Small intestine (tissue), 7 donors: Measurements from ENCODE around the gene C3orf20. TPM values are rescaled to one million over a fixed set of nuclear protein-coding genes. Genes with fewer than 3 reads are reported as not detected.

Experiments used
- DNase-seq, 2 donors: peaks; one replicate each; pipeline versions ENCODE4 v3.0.0 to v3.0.0-alpha.2; 2013
- FAIRE-seq: peaks from 2 replicates; lab custom pipeline; 2012; peaks lifted over from hg19 to GRCh38; lab: Jason Lieb, UNC
- H3K27ac ChIP-seq, 3 donors: one replicate each; pipeline ENCODE4 v1.5.1; 2013; ENCODE audit warnings: low read length in 2 of 3, mild to moderate bottlenecking in 2 of 3, control low read depth in 1 of 3, inconsistent platforms in 1 of 3, low read depth in 1 of 3, moderate library complexity in 1 of 3
- H3K27me3 ChIP-seq, 3 donors: one replicate each; pipeline ENCODE4 v1.6.1; 2013; ENCODE audit warnings: low read length in 3 of 3, inconsistent platforms in 1 of 3; ENCODE audit not compliant: control insufficient read depth in 3 of 3, insufficient read depth in 3 of 3
- H3K36me3 ChIP-seq, 3 donors: one replicate each; pipeline ENCODE4 v1.6.1; 2013; ENCODE audit warnings: low read length in 3 of 3, inconsistent platforms in 1 of 3, low read depth in 1 of 3, mild to moderate bottlenecking in 1 of 3, moderate library complexity in 1 of 3; ENCODE audit not compliant: control insufficient read depth in 3 of 3, insufficient read depth in 2 of 3
- H3K4me1 ChIP-seq, 3 donors: one replicate each; pipeline ENCODE4 v1.6.1; 2013; ENCODE audit warnings: low read length in 2 of 3, inconsistent platforms in 1 of 3, low read depth in 1 of 3, mild to moderate bottlenecking in 1 of 3, moderate library complexity in 1 of 3; ENCODE audit not compliant: control insufficient read depth in 3 of 3, insufficient read depth in 2 of 3
- H3K4me3 ChIP-seq, 3 donors: one replicate each; pipeline ENCODE4 v1.5.1; 2013; ENCODE audit warnings: low read length in 3 of 3, control low read depth in 1 of 3, inconsistent platforms in 1 of 3, low read depth in 1 of 3, mild to moderate bottlenecking in 1 of 3, moderate library complexity in 1 of 3
- H3K9me3 ChIP-seq, 2 donors: one replicate each; pipeline ENCODE4 v1.6.1; 2013; ENCODE audit warnings: low read depth in 1 of 2, low read length in 1 of 2; ENCODE audit not compliant: control insufficient read depth in 2 of 2, insufficient read depth in 1 of 2
- whole genome bisulfite sequencing, 3 donors: extraction: QIAGEN DNeasy Blood & Tissue Kit; methylation state at CpG; one replicate each; pipeline ENCODE4 v1.1.7; 2013; 5-methylcytosine and 5-hydroxymethylcytosine counted together
- polyA plus RNA-seq, 4 donors: library from polyadenylated mRNA; stranded (reverse) in 3 of 4; unstranded in 1 of 4; fragments of 200-250 nt in 3 of 4; fragments of 120-200 nt in 1 of 4; gene quantifications; one replicate each; pipeline versions ENCODE4 v1.2.1 to v1.2.3, GENCODE V29; 2013
- donor health status: healthy with polysubstance abuse.
- donor health status: control.
- donor health status: control.
- donor health status: Bipolar disorder and iron deficiency.
- donor health status: healthy.

The C3orf20 gene
- polyA plus RNA-seq, 4 donors: 0.01 to 0.07 TPM; not detected in 2

DNA sequence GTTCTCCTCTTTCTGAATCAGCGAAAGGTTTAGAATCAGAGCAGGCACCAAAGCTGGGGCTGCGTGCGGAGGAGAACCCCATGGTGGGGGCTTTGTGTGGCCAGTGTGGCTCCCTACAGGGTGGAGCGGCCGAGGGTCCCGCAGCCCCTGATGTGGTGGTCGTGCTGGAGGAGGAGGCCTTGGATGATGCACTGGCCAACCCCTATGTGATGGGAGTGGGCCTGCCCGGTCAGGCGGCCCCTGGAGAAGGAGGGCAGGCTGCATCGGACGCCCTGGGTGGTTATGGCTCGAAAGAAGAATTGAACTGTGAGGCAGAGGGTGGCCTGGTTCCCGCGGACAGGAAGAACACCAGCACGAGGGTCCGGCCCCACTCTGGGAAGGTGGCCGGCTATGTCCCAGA, 145.2 kb downstream of the C3orf20 start:
- FAIRE-seq (no peak), DNase-seq (no peak)
- no peak overlapping the region for H3K27ac ChIP-seq
- 90 to 95% (median 91%) methylated on average over 15 to 17 of the region's 17 CpGs for WGBS, 3 donors
- peaks cover 0 to 3% (median 0%) of the 10 kb centered on the region in 3 donors for H3K4me1 ChIP-seq
- H3K36me3 ChIP-seq: peaks cover 0 to 11% (median 0%) of the 10 kb centered on the region in 3 donors
- no peak overlapping the region for H3K4me3 ChIP-seq
- H3K9me3 ChIP-seq: no peaks in the 10 kb centered on the region
- peaks cover 0 to 20% (median 0%) of the 10 kb centered on the region in 3 donors for H3K27me3 ChIP-seq

DNA sequence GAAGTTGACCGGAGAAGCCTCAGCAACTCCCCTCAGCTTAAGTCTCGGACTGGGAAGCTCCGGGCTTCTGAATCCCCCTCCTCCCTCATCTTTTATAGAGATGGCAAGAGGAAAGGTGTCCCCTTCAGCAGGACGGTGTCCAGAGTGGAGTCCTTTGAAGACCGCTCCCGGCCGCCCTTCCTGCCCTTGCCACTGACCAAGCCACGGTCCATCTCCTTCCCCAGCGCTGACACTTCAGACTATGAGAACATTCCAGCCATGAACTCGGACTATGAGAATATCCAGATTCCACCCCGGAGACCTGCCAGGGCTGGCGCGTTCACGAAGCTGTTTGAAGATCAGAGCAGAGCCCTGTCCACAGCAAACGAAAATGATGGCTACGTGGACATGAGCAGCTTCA, 146.2 kb downstream of the C3orf20 start:
- peaks cover 0 to 3% (median 0%) of the 10 kb centered on the region in 3 donors for H3K4me1 ChIP-seq
- peaks cover 0 to 11% (median 0%) of the 10 kb centered on the region in 3 donors for H3K36me3 ChIP-seq
- no peak overlapping the region for H3K27ac ChIP-seq
- DNase-seq: no peak
- 85 to 92% (median 89%) methylated on average over 16 of the region's 16 CpGs for WGBS, 3 donors
- FAIRE-seq: no peak
- H3K27me3 ChIP-seq: peaks cover 0 to 14% (median 0%) of the 10 kb centered on the region in 3 donors
- H3K4me3 ChIP-seq: no peak overlapping the region
- no peaks in the 10 kb centered on the region for H3K9me3 ChIP-seq

DNA sequence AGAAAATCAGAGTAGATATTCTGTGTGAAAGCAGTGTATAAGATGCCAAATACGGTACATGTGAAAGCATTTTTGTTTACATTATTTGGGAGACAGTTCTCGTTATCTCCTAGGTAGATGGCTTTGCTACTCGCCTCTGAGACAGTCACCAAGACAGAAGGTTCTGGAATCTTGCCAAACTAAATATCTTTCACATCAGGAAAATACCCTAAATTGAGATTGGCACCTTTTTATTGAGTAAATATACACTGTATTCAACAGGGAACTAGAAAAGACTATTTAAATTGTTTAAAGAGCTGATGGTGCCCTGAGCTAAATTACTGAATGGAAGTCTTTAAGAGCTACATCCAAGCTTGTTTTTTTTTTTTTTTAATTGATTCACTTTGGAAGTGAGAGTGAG, 147.2 kb downstream of the C3orf20 start:
- H3K27ac ChIP-seq: no peak overlapping the region
- H3K4me3 ChIP-seq: no peak overlapping the region
- FAIRE-seq (no peak), DNase-seq (no peak)
- peaks cover 0 to 11% (median 0%) of the 10 kb centered on the region in 3 donors for H3K36me3 ChIP-seq
- peaks cover 0 to 14% (median 0%) of the 10 kb centered on the region in 3 donors for H3K27me3 ChIP-seq
- 70 to 79% (median 70%) methylated on average over 3 of the region's 3 CpGs for WGBS, 3 donors
- peaks cover 0 to 3% (median 0%) of the 10 kb centered on the region in 3 donors for H3K4me1 ChIP-seq
- no peaks in the 10 kb centered on the region for H3K9me3 ChIP-seq

Other genes with a start within 250 kb of the C3orf20 start
- gene GRIP2, start 134.8 kb upstream of the C3orf20 start, polyA plus RNA-seq: 1 to 10 TPM in 1 of 4 donors, under 1 TPM in 2, not detected in 1; 0.27 to 1.4 (median 0.34) TPM
- 10 to 100 TPM; 15.3 to 24.1 (median 18.8) TPM for gene CCDC174, start 23.4 kb upstream of the C3orf20 start, polyA plus RNA-seq
- 10 to 100 TPM in 1 of 4 donors, 1 to 10 TPM in 3; 3.1 to 16.1 (median 5.5) TPM for gene FGD5, start 143.8 kb downstream of the C3orf20 start, polyA plus RNA-seq